Endothelial cell (in vitro differentiated cells): ENCODE data around the gene POTEF. TPM values are rescaled to one million over a fixed set of nuclear protein-coding genes. Genes with fewer than 3 reads are reported as not detected.
"Not testable (repeated sequence)": the region's sequence is repeated elsewhere in the genome, so short reads cannot be mapped to it uniquely, and the experiment has no call there.

ENCODE experiments used
- DNase-seq: peaks from one replicate; pipeline ENCODE4 v3.0.0; 2021; ENCODE audit warnings: low spot score
- H3K27ac Mint-ChIP-seq: one replicate; pipeline ENCODE4 v1.8.0; 2021; ENCODE audit warnings: mixed read lengths, inconsistent platforms; ENCODE audit not compliant: unreplicated experiment
- H3K27me3 Mint-ChIP-seq: one replicate; pipeline ENCODE4 v1.8.0; 2021; ENCODE audit warnings: mild to moderate bottlenecking, moderate library complexity, mixed read lengths, inconsistent platforms; ENCODE audit not compliant: unreplicated experiment
- H3K36me3 Mint-ChIP-seq: one replicate; pipeline ENCODE4 v1.8.0; 2021; ENCODE audit warnings: mild to moderate bottlenecking, low read depth, mixed read lengths, inconsistent platforms; ENCODE audit not compliant: unreplicated experiment
- H3K4me1 Mint-ChIP-seq: one replicate; pipeline ENCODE4 v1.8.0; 2021; ENCODE audit warnings: mild to moderate bottlenecking, mixed read lengths, inconsistent platforms; ENCODE audit not compliant: unreplicated experiment
- H3K4me3 Mint-ChIP-seq: one replicate; pipeline ENCODE4 v1.8.0; 2021; ENCODE audit warnings: mild to moderate bottlenecking, mixed read lengths, inconsistent platforms; ENCODE audit not compliant: unreplicated experiment
- H3K9me3 Mint-ChIP-seq: one replicate; pipeline ENCODE4 v1.8.0; 2021; ENCODE audit warnings: mixed read lengths, inconsistent platforms; ENCODE audit not compliant: unreplicated experiment
- total RNA-seq: library from RNA; stranded (reverse); fragmentation: NEBNext Ultra II Directional; extraction: Animal tissue kit (Norgen Biotek cat#: 25700); gene quantifications from one replicate; pipeline ENCODE4 v1.2.1, GENCODE V29; 2021; ENCODE audit not compliant: unreplicated experiment
- TF ChIP-seq, protein P1 (sequence below): fragments of 200-600 bp; sonication (generic); IDR thresholded peaks from one replicate; pipeline ENCODE4 v1.5.0; 2021; ENCODE audit warnings: antibody characterized with exemption; ENCODE audit not compliant: unreplicated experiment

POTEF gene
- total RNA-seq, 1 donor from 2014 or later: 1.1 TPM

DNA sequence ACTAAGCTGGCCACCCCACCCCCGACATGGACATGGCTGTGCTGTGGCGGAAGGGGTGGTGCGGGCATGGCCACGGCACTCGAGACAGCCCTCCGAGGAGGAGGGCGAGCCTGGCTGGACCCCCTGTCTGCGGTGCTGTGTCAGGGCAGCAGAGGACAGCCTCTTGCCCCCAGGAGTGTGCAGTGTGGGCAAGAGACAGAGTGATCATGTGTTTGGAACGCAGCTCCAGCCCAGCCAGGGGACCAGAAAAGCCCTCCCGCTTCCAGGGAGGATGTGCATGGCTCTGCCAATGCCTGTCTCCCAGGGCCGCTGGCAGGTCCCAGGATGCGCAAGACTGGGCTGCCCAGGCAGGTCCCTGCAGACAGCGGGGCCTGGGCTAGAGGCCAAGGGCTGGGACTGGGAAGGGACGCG lies 9.8 kb upstream of the POTEF start:
- H3K9me3 Mint-ChIP-seq, H3K4me3 Mint-ChIP-seq, H3K27ac Mint-ChIP-seq, H3K27me3 Mint-ChIP-seq, H3K36me3 Mint-ChIP-seq, H3K4me1 Mint-ChIP-seq, DNase-seq: not testable (repeated sequence)

DNA sequence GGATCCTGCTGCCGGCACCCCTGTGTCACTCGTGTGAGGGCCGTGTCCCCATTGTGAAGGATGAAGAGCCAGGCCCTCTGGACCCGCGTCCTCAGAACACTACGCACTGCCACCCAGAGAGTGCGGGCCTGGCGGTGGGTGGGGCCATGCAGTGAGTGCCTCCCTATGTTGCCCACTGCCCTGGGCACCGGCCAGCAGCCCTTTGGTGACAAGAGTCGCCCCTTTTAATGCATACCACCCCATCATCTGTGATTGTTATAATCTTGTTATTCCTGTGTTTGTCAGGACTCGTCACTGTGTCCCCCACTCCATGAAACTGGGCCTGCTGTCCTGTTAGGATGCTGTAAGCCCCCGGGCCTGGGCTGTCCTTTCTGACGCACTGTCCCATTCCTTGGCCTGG lies 9.3 kb upstream of the POTEF start:
- not testable (repeated sequence) for H3K27ac Mint-ChIP-seq, H3K27me3 Mint-ChIP-seq, DNase-seq, H3K4me1 Mint-ChIP-seq, H3K36me3 Mint-ChIP-seq, H3K9me3 Mint-ChIP-seq, H3K4me3 Mint-ChIP-seq

DNA sequence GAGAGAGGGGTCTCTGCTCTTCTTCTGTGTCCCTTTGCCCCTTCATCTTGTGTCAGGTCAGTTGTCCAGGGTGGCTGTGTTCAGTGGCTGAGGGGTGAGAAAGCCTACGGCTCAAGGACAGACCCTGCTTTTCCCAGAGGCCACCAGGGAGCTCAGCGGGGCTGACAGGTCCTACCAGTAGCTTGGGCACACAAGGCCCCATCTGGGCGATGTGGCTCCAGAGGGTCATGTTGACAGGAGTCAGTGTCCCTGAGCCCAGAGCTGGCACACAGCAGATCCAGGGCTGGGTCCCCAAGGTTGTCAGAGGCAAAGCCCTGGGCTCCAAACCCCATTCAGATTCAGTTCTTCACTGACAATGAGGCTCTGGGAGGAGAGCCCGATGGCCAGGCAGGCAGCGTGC lies 8.1 kb upstream of the POTEF start:
- DNase-seq, H3K27ac Mint-ChIP-seq, H3K36me3 Mint-ChIP-seq, H3K4me1 Mint-ChIP-seq, H3K4me3 Mint-ChIP-seq, H3K27me3 Mint-ChIP-seq, H3K9me3 Mint-ChIP-seq: not testable (repeated sequence)

DNA sequence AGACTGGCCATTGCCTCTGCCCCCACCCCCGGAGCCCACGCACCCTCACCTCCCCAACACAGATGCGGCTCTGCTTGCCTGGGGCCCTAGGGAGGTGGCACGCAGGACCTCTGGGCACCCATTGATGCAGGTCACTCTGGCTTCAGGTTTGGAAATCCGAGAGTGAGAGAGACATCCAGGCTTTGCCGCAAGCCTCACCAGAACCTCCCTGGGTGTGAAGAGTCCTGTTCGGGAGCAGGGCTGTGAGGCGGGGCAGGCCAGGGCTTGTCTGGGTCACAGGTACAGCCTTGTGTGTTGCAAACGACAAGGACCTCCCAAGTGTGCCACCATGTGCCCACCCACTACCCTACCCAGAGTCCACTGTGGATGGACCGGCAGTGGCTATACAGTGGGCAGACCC lies 7.5 kb upstream of the POTEF start:
- not testable (repeated sequence) for H3K4me1 Mint-ChIP-seq, H3K27me3 Mint-ChIP-seq, H3K9me3 Mint-ChIP-seq, H3K27ac Mint-ChIP-seq, DNase-seq, H3K36me3 Mint-ChIP-seq, H3K4me3 Mint-ChIP-seq

DNA sequence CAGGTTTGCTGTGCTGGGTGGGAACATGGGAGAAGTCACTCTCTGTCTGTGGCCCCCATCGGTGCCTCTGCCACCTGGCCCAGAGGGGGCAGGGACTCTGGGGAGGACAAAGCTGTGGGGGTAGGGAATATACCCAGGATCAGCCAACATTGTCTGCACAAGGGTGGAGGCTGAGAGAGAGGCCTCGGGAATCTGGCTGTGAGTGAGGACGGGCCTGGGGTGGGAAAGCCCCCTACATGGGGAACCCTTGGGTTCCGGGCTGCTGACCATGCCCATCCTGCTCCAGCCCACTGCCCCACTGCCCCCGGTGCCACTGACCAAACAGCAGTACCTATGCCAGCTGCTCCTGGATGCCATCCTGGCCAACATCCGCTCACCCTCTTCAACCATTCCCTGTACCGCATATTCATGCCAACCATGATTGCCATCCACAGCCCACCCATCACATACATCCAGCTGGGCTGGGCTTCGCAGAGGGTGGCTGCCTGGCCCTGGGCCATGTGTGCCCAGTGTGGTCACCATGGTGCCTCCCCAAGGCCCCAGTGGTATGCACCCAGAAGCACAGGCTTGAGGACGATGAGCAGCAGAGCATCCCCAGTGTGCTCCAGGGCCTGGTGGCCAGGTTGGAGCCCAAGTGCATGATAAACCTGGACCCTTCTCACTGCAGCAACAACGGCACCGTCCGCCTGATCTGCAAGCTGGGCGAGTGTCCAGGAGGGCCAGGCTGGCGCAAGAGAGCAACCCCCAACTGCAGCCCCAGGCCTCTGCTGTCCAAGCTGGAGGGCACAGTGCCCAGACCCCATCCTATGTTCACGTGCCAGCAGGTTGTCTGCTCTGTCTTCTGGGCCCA lies 6.9 kb upstream of the POTEF start:
- Mint-ChIP-seq H3K4me1 (peaks cover 2% of the 10 kb centered on the region), H3K36me3 (no peaks in the 10 kb centered on the region), H3K9me3 (no peaks in the 10 kb centered on the region), H3K27ac (no peak overlapping the region), H3K4me3 (no peak overlapping the region), H3K27me3 (peaks cover 7% of the 10 kb centered on the region)
- TF ChIP-seq, protein P1, sequence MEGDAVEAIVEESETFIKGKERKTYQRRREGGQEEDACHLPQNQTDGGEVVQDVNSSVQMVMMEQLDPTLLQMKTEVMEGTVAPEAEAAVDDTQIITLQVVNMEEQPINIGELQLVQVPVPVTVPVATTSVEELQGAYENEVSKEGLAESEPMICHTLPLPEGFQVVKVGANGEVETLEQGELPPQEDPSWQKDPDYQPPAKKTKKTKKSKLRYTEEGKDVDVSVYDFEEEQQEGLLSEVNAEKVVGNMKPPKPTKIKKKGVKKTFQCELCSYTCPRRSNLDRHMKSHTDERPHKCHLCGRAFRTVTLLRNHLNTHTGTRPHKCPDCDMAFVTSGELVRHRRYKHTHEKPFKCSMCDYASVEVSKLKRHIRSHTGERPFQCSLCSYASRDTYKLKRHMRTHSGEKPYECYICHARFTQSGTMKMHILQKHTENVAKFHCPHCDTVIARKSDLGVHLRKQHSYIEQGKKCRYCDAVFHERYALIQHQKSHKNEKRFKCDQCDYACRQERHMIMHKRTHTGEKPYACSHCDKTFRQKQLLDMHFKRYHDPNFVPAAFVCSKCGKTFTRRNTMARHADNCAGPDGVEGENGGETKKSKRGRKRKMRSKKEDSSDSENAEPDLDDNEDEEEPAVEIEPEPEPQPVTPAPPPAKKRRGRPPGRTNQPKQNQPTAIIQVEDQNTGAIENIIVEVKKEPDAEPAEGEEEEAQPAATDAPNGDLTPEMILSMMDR: no peak
- no peak for DNase-seq

DNA sequence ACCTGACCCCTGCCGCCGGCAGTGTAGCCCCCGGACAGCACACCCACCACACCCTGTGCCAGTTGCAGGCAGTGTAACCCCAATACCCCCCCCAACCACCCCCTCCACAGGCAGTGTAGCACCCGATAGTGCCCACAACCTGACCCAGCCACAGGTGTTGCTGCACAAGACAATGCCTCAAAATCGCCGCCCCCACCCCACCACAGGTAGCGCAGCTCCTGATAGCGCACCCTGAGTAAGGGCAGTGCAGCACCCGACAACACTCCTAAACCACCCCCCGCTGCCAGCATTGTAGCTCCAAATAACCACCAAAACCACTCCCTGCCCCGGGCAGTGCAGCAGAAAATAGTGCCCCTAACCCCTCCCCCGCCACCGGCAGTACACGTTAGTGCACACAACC lies 558 bp downstream of the POTEF start:
- H3K27me3 Mint-ChIP-seq, H3K27ac Mint-ChIP-seq, H3K4me3 Mint-ChIP-seq, DNase-seq, H3K9me3 Mint-ChIP-seq, H3K4me1 Mint-ChIP-seq, H3K36me3 Mint-ChIP-seq: not testable (repeated sequence)

DNA sequence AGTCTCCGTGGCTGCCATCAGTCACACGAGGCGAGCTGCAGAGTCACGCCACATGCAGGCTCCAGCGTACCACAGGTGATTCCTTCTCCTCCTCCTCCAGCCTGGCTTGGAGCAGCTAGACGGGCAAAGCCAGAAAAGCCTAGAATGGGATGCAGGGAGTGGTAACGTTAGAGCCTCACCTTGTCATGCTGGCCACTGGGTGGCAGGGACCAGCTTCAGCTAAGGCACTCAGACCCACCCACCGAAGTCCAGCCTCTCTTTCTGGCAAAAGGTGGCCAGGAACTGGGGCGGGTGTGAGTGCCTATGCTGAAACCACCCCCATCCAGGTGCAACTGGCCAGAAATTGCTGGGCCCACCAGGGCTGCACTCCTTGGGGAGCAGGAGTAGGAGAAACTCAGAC lies 1.3 kb downstream of the POTEF start:
- not testable (repeated sequence) for H3K27me3 Mint-ChIP-seq, DNase-seq, H3K9me3 Mint-ChIP-seq, H3K27ac Mint-ChIP-seq, H3K36me3 Mint-ChIP-seq, H3K4me3 Mint-ChIP-seq, H3K4me1 Mint-ChIP-seq

DNA sequence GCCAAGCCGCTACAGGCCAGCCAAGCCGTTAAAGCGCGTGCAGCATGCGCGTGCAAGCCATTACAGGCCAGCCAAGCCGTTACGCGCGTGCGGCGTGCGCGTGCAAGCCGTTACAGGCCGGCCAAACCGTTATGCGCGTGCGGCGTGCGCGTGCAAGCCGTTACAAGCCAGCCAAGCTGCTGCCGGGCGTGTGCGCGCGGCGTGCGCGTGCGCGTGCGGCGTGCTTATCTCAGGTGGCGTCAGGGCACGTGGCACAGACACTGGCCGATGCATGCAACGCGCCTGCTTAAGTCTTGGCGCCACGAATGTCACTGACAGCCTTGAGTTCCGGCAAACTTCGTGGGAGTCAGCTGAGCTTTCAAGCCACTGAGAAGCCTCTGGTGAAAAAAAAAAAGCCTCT lies 8.1 kb downstream of the POTEF start:
- not testable (repeated sequence) for H3K27ac Mint-ChIP-seq, H3K27me3 Mint-ChIP-seq, DNase-seq, H3K36me3 Mint-ChIP-seq, H3K9me3 Mint-ChIP-seq, H3K4me3 Mint-ChIP-seq, H3K4me1 Mint-ChIP-seq

DNA sequence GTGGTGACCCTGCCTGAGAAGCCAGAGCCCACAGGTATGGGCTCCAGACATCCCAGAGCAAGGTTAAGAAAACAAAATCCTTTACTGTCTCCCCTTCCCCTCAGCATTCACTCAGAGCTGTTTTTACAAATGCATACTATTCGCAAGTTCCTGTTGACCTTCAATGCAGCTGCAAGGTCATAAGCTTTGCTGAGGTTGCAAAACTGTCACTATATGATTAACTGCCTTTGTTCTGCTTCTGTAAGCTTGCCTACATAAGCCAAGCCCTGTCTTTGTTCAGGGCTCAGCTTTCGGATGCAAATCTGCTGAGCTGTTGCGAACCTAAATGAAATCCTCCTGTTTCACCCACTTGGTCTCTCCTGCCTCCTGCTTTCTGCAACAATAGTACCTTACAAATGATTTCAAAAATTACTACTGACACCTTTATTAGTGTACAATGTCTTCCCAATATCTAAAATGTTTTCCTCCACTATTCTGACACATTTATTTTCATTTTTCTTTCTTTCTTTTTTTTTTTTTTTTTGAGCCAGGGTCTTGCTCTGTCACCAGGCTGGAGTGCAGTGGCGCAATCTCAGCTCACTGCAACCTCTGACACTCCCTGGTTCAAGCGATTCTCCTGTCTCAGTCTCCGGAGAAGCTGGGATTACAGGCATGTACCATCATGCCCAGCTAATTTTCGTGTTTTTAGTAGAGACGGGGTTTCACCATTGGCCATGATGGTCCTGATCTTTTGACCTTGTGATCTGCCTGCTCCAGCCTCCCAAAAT lies 26.2 kb downstream of the POTEF start:
- H3K27ac Mint-ChIP-seq, H3K4me1 Mint-ChIP-seq, H3K27me3 Mint-ChIP-seq, H3K9me3 Mint-ChIP-seq, H3K4me3 Mint-ChIP-seq, H3K36me3 Mint-ChIP-seq, DNase-seq: not testable (repeated sequence)

DNA sequence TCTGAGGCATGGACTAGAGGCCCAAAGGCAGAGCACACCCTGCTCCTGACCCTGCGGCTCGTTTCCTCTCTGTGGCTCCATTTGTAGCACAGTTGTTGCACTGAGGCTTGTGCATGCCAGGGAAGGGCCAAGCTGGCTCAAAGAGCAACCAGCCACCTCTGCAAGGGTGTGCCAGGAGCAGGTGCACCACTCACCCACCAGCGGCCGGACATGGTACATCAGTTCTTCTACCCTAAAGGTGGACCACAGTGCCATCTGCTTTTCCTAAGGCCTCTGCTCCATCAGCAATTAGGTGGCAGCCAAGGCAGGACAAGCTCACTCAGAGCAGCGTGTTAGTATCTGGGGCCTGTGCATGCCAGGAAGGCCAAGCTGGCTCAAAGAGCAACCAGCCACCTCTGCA lies 66.4 kb downstream of the POTEF start:
- not testable (repeated sequence) for H3K36me3 Mint-ChIP-seq, H3K9me3 Mint-ChIP-seq

DNA sequence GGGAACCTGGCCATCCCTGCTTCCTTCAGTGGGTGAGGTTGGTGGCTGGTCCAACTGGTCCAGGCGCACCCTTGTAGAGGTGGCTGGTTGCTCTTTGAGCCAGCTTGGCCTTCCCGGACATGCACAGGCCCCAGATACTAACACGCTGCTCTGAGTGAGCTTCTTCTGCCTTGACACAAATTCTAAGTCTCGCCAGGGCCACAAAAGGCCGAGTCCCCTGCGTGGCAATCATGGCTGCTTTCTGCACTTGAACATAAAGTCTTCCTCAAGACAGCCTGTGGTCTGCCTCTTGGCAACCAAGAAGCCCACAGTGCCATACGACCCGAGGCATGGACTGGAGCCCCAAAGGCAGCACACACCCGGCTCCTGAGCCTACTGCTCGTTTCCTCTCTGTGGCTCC lies 69.0 kb downstream of the POTEF start:
- H3K9me3 Mint-ChIP-seq, DNase-seq, H3K27ac Mint-ChIP-seq, H3K36me3 Mint-ChIP-seq, H3K4me3 Mint-ChIP-seq, H3K4me1 Mint-ChIP-seq, H3K27me3 Mint-ChIP-seq: not testable (repeated sequence)

More for the DNA sequence above, 66.4 kb downstream of the POTEF start:
- H3K27ac Mint-ChIP-seq, H3K4me3 Mint-ChIP-seq, DNase-seq, H3K27me3 Mint-ChIP-seq, H3K4me1 Mint-ChIP-seq: not testable (repeated sequence)
